ENCODE data around the gene PRKCE. TPM values are rescaled to one million over a fixed set of nuclear protein-coding genes. Genes with fewer than 3 reads are reported as not detected.

Gene PRKCE
- total RNA-seq, 3 donors from 2014 or later (not counting 1 experiment from before 2014, with no cell fraction given), result 35.2 to 42.1 (median 38.6) TPM

DNA sequence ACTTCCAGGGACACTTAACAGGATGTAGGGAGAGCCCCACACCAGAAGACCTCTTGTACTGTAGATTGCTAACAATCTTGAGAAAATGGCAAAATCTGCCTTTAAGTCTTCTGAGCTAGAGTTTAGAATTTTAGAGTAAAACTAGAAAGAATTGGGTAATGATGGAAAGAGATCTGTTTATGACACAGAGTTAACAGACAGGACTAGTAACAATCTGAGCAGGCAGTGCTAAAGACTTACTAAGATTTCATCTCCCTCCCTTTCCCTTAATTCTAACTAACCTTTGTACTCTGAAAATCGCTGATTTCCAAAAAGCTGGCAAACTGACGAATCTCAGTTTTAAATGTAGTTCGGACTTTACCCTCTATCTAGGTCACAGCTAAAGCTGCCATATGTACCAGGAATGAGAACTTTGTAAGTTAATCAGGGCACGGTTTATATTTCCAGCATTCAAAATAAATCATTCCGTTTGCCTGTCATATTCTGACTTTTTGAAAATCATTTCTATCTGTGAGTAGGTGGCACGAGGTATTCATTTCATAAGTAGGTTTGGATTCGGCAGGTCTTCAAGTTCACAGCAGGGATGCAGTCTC is 389.2 kb downstream of the PRKCE start:
- Histone ChIP-seq H3K36me3 (ENCODE audit: control insufficient read depth, insufficient read depth, low read length) (no peaks in the 10 kb centered on the region), H3K9me3 (ENCODE audit: control insufficient read depth, insufficient read depth, low read length) (no peaks in the 10 kb centered on the region), H3K27me3 (ENCODE audit: control insufficient read depth, insufficient read depth, low read length) (no peaks in the 10 kb centered on the region), H3K4me3 (ENCODE audit: low read length) (no peak overlapping the region), H3K27ac (ENCODE audit: low read length) (no peak overlapping the region), H3K4me1 (ENCODE audit: control insufficient read depth, insufficient read depth, low read length) (no peaks in the 10 kb centered on the region)
- TF ChIP-seq, protein P1, sequence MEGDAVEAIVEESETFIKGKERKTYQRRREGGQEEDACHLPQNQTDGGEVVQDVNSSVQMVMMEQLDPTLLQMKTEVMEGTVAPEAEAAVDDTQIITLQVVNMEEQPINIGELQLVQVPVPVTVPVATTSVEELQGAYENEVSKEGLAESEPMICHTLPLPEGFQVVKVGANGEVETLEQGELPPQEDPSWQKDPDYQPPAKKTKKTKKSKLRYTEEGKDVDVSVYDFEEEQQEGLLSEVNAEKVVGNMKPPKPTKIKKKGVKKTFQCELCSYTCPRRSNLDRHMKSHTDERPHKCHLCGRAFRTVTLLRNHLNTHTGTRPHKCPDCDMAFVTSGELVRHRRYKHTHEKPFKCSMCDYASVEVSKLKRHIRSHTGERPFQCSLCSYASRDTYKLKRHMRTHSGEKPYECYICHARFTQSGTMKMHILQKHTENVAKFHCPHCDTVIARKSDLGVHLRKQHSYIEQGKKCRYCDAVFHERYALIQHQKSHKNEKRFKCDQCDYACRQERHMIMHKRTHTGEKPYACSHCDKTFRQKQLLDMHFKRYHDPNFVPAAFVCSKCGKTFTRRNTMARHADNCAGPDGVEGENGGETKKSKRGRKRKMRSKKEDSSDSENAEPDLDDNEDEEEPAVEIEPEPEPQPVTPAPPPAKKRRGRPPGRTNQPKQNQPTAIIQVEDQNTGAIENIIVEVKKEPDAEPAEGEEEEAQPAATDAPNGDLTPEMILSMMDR (IDR thresholded peaks at IDR 0.05), result no peak
- WGBS (ENCODE audit: insufficient coverage), result 86% methylated on average over 7 of the region's 7 CpGs
- H3K27me3 Mint-ChIP-seq (ENCODE audit: low read depth in 2 of 2), result no peaks in the 10 kb centered on the region
- no peaks in the 10 kb centered on the region for H3K4me1 Mint-ChIP-seq
- no peaks in the 10 kb centered on the region for H3K36me3 Mint-ChIP-seq
- DNase-seq (no peak), ATAC-seq (no peak)
- no peak overlapping the region for H3K27ac Mint-ChIP-seq
- intact Hi-C loops (cut with micrococcal nuclease), result no loop called here
- no peaks in the 10 kb centered on the region for H3K9me3 Mint-ChIP-seq
- H3K4me3 Mint-ChIP-seq, result no peak overlapping the region

DNA sequence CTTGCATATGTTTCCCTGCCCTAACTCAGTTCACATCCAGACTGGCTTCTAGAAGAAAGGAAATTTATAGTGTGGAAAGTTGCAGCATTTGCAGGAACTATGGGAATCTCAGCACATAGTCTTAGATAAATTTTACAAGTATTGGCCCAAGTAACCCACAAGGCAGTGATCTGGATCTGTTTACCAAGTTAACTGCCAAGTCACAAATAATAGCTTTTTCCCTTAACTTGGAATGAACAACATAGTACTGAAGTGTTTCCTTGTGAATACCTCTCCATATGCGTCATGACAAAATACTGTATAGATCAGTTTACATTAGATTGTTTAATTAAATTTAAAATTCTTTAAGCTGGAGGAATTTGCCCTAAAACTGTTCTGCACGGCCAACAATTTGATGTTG is 390.0 kb downstream of the PRKCE start:
- H3K27me3 Mint-ChIP-seq (ENCODE audit: low read depth in 2 of 2), result no peaks in the 10 kb centered on the region
- H3K27ac ChIP-seq (ENCODE audit: low read length), result no peak overlapping the region
- H3K9me3 Mint-ChIP-seq, result no peaks in the 10 kb centered on the region
- H3K4me3 ChIP-seq (ENCODE audit: low read length), result no peak overlapping the region
- H3K36me3 Mint-ChIP-seq, result no peaks in the 10 kb centered on the region
- TF ChIP-seq, protein P1 (IDR thresholded peaks at IDR 0.05), result no peak
- ATAC-seq (no peak), DNase-seq (no peak)
- no peak overlapping the region for H3K27ac Mint-ChIP-seq
- no peaks in the 10 kb centered on the region for H3K4me1 Mint-ChIP-seq
- H3K36me3 ChIP-seq (ENCODE audit: control insufficient read depth, insufficient read depth, low read length), result no peaks in the 10 kb centered on the region
- intact Hi-C loops (cut with micrococcal nuclease), result no loop called here
- no peak overlapping the region for H3K4me3 Mint-ChIP-seq
- H3K27me3 ChIP-seq (ENCODE audit: control insufficient read depth, insufficient read depth, low read length), result no peaks in the 10 kb centered on the region
- H3K4me1 ChIP-seq (ENCODE audit: control insufficient read depth, insufficient read depth, low read length), result no peaks in the 10 kb centered on the region
- H3K9me3 ChIP-seq (ENCODE audit: control insufficient read depth, insufficient read depth, low read length), result no peaks in the 10 kb centered on the region
- WGBS (ENCODE audit: insufficient coverage), result 100% methylated on average over 1 of the region's 2 CpGs

DNA sequence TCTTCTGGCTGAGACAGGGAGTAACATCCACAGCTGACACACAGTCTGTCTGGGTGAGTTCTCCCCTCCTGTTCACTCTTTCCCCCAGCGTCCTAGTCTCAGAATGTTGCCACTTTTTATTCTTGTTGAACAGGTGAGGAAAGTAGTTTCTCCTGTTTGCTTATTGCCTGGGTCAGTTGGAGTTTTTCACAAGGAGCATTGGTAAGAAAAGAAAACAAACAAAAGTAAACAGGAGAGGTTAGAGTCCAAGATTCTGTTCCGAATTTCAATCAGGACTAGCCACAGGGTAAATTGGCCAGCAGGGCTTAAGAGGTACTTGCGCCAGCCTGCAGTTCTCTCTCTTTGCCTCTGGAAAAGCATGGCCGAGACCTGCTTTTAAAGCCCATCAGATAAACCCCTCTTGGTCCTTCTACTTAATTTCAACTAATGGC is 390.7 kb downstream of the PRKCE start:
- H3K9me3 Mint-ChIP-seq, result no peaks in the 10 kb centered on the region
- H3K9me3 ChIP-seq (ENCODE audit: control insufficient read depth, insufficient read depth, low read length), result no peaks in the 10 kb centered on the region
- H3K27ac ChIP-seq (ENCODE audit: low read length), result no peak overlapping the region
- no peaks in the 10 kb centered on the region for H3K27me3 Mint-ChIP-seq (ENCODE audit: low read depth in 2 of 2)
- DNase-seq (no peak), ATAC-seq (no peak)
- no peaks in the 10 kb centered on the region for H3K27me3 ChIP-seq (ENCODE audit: control insufficient read depth, insufficient read depth, low read length)
- H3K4me1 Mint-ChIP-seq, result no peaks in the 10 kb centered on the region
- H3K4me3 ChIP-seq (ENCODE audit: low read length), result no peak overlapping the region
- TF ChIP-seq, protein P1 (IDR thresholded peaks at IDR 0.05), result no peak
- WGBS (ENCODE audit: insufficient coverage), result 96% methylated on average over 3 of the region's 4 CpGs
- H3K4me1 ChIP-seq (ENCODE audit: control insufficient read depth, insufficient read depth, low read length), result no peaks in the 10 kb centered on the region
- H3K4me3 Mint-ChIP-seq, result no peak overlapping the region
- no peak overlapping the region for H3K27ac Mint-ChIP-seq
- intact Hi-C loops (cut with micrococcal nuclease), result no loop called here
- H3K36me3 ChIP-seq (ENCODE audit: control insufficient read depth, insufficient read depth, low read length), result no peaks in the 10 kb centered on the region
- H3K36me3 Mint-ChIP-seq, result no peaks in the 10 kb centered on the region

DNA sequence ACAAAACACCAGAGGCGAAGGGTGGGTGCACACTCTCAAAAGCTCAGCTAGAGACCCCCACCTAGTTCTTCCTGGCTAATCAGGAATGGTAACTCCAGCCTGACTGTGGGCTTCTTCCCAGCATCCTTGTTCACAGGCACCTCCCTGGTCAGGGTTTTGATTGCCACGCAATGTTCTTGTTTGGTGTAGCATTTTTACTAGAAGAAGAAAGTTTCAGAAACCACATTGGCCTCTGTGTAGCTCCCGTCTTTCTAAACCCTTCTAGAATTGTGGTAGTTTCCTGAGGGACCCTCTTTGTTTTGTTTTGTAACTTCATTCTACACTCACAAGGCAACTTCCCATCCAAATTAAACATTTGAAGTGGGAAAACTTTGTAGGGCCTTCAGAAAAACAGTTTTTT is 391.2 kb downstream of the PRKCE start:
- no peaks in the 10 kb centered on the region for H3K9me3 Mint-ChIP-seq
- TF ChIP-seq, protein P1 (IDR thresholded peaks at IDR 0.05), result no peak
- DNase-seq (no peak), ATAC-seq (no peak)
- Histone ChIP-seq H3K4me1 (ENCODE audit: control insufficient read depth, insufficient read depth, low read length) (no peaks in the 10 kb centered on the region), H3K9me3 (ENCODE audit: control insufficient read depth, insufficient read depth, low read length) (no peaks in the 10 kb centered on the region), H3K27me3 (ENCODE audit: control insufficient read depth, insufficient read depth, low read length) (no peaks in the 10 kb centered on the region), H3K4me3 (ENCODE audit: low read length) (no peak overlapping the region), H3K27ac (ENCODE audit: low read length) (no peak overlapping the region), H3K36me3 (ENCODE audit: control insufficient read depth, insufficient read depth, low read length) (no peaks in the 10 kb centered on the region)
- H3K4me3 Mint-ChIP-seq, result no peak overlapping the region
- no peaks in the 10 kb centered on the region for H3K27me3 Mint-ChIP-seq (ENCODE audit: low read depth in 2 of 2)
- intact Hi-C loops (cut with micrococcal nuclease), result no loop called here
- H3K36me3 Mint-ChIP-seq, result no peaks in the 10 kb centered on the region
- H3K27ac Mint-ChIP-seq, result no peak overlapping the region
- WGBS (ENCODE audit: insufficient coverage), result 94% methylated on average over 3 of the region's 3 CpGs
- no peaks in the 10 kb centered on the region for H3K4me1 Mint-ChIP-seq
